GM18867 (cell line): ENCODE results near the gene ZDHHC8.

Experiments used
- ATAC-seq: cut with Tn5 transposase; IDR thresholded peaks from one replicate; pipeline ENCODE4 v1.9.1; 2021; ENCODE audit warnings: mild to moderate bottlenecking, moderate library complexity; ENCODE audit not compliant: unreplicated experiment

The ZDHHC8 gene

DNA sequence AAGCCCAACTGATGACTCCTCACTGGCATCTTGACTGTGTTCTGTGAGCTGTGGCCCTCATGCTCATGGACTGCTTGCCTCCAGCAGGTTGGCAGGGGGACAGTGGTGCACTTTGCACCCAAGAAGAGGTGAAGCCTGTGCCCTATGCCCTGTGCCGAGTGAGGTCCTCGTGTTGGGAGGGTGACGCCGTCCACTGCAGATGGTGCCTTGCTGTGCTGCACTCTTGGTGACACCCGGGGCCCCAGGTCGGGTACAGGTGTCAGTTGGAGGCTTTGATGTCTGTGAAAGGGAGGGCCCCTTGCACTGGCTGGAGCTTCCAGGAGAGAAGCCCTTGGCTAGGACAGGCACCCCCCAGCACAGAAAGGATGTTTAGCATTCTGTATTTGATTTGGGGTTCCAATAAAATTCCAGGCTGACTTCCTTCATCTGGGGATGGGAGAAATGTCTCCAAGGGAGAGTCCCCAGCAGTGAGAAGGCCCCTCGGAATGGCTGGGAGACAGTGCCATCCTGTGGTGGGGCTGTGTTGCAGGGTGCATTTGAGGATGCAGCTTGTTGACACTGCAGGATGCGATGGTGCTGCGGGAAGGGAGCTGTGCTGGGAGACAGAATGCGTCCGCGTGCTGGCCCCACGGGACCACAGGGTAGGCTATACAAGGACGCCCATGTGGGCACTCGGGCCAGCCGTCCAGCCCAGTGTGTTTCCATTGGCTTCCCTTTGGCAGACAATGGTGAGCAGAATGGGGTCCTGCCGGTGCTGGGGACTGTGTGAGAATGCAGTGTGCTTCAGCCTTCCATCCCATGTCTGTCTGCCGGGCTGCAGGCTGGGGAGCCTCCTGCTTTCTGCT, 2.5 kb upstream of the ZDHHC8 start:
- ATAC-seq: no peak

DNA sequence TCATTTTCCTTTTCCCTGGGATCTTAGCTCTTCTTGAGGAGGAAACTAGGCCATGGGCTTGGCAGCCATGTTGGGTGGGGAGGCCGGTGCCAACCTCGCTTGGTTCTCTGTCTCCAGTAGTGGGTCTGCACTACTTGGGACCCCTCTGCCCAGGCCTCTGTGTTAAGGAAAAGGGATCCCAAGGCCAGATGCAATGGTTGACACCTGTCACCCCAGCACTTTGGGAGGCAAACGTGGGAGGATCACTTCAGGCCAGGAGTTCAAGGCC, 1.9 kb upstream of the ZDHHC8 start:
- no peak for ATAC-seq

DNA sequence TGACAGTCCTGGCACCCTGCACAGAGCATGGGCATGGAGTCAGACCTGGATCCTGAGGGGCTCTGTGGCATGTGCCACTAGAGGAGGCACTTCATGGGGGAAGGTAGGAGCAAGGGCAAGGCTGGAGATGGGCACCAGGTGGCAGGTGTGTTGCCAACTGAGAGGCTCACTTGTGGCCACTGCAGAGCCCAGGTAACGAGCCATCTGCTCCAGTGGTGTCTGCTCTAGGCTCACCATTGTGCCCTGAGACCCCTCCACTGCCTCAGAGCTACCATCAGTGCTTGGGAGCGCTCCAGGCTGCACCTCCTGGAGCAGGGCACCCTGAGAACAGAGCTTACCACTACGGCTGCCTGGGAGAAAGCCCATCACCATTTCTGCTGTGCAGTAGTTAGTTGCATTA, 1.3 kb upstream of the ZDHHC8 start:
- no peak for ATAC-seq

DNA sequence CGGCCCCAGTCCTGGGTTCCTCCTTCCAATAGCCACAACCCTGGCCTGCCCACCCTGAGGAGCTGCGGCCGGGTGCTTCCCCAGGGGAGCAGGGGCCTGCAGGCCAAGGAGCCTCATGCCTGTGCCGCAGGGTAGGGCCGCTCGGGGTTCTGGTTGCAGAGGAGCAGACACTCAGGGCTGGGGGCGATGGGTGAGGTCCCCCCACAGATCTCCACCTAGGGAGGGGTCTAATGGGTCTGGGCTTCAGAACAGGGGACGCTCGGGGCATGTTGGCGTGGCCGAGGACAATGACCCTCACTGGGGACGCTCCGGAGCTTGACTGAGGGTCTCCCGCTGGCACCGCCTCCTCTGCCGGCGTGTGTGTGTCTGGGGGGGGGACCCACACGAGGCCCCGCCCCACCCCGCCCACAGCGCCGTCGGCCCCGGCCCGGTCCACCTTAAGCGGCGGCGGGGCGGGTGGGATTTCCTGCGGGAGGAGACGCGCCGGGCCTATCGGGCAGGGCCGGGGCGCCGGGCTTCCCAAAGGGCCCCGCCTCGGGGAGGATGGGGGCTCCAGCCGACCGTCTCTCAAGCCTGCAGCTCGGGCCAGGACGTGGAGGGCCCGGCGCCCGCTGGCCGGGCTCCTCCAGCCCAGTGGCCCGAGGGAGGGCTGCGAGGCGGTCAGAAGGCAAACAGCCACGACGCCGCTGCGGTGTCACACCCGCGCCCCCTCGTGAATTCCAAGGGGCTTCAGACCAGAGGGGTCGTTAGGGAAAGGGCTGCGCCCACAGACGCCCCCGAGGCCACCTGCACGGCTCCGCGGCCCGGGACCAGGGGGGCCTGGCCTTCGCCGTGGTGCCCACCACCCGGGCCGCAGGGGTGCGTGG, 640 bp upstream of the ZDHHC8 start:
- ATAC-seq: peak; percentile 59

DNA sequence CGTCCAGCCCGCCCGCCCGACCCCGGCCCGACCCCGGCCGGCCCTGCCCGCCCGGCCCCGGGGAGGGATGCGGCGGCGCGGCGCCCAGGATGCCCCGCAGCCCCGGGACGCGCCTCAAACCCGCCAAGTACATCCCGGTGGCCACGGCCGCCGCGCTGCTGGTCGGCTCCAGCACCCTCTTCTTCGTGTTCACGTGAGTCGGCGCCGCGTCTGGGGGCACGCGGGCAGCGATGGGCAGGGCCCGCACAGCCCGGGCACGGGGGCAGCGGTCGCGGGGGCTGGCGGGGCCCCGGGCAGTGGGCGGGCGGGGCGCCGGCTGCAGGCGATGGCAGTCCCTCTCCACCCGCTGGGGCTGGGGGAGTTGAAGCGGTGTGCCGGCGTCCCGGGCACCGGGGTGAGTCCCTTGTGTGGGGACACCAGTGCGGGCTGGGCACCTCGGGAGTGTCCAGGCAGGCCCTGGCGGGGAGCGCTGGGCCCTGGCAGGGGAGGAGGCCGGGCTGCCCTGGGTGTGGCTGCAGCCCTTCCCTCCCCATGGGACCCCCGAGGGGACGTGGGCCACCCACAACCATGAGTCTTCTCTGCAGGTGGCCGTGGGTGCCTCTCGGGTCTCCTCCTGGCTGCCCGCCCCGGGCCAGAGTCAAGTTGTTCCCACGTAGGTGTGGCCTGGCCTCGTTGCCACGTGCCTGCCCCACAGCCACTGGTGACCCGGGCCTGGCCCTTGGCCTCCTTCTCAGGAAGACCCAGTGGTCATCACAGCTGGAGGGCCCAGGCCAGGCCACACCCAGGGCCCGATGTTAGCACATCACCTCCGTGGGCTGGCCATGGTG, 468 bp downstream of the ZDHHC8 start:
- peak; percentile 5 for ATAC-seq

DNA sequence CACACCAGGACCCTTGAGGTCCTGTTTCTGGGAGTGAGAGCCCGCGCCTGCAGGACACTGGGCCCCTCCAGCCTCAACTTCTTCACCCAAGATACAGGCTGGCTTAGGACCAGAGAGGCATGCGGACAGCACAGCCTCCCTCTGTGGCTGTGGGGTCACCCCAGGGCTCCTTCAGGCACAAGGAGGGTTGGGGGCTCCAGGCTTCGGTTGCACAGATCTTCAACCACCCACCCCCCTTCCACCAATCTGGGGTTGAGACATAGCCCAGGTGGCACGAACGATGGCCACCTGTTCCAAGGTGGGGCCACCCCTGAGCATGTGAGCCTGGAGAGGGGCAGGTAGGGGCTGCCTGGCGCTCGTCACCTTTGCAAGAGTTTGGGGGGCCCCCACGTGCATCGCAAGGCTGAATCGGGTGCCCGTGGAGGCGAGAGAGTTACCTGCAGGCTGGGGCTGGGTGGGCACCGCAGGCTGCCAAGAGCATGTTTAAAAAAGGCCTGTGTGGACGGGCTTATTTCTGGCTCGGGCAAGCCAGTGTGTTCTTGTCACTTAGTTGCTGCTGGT, 1.2 kb downstream of the ZDHHC8 start:
- no peak for ATAC-seq

DNA sequence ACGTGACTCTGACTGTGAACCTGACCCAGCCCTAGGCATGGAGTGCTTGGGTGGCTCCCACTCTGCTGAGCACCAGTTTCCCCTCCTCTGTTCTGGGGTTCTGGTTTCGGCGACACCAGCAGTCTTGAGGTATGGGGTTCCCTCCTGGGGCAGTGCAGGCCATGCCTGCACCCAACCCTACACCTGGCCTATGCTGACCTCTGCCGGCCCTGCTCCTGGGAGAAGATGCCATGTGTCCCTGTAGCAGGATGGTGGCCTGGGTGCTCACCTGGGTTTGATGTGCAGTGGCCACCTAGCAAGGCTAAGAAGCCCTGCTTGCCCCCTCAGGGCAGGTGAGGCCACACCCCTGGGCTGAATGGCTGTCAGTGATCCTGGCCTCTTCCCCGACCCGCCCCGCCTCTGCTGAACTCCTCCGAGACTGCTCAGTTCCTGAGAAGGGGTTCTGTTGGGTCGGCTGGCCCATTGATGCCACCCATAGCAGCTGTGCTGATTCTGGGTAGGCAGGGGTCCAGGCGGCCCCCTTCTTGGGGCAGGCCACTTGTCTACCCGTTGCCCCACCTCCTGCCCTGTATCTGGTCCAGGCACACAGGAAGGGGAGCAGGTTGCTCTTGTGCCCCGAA, 2.4 kb downstream of the ZDHHC8 start:
- ATAC-seq: no peak

DNA sequence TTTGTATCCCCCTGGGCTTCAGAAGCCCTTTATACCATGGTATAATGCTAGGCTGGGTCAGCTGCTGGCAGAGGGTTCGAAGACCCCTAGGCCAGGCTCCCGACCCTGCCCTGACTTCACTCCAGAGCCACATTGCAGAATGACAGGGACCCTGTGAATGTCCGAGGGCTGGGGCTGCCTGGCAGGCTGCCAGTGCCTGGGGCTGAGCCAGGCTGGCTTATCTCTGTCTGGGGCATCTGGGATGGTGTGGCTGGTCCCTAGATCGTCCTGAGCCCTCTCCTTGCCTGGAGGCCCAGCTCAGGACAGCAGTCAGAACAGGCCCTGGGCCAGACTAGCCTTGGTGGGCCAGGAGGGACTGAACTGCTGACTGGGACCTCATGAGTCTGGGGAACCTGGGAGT, 3.7 kb downstream of the ZDHHC8 start:
- ATAC-seq: no peak

DNA sequence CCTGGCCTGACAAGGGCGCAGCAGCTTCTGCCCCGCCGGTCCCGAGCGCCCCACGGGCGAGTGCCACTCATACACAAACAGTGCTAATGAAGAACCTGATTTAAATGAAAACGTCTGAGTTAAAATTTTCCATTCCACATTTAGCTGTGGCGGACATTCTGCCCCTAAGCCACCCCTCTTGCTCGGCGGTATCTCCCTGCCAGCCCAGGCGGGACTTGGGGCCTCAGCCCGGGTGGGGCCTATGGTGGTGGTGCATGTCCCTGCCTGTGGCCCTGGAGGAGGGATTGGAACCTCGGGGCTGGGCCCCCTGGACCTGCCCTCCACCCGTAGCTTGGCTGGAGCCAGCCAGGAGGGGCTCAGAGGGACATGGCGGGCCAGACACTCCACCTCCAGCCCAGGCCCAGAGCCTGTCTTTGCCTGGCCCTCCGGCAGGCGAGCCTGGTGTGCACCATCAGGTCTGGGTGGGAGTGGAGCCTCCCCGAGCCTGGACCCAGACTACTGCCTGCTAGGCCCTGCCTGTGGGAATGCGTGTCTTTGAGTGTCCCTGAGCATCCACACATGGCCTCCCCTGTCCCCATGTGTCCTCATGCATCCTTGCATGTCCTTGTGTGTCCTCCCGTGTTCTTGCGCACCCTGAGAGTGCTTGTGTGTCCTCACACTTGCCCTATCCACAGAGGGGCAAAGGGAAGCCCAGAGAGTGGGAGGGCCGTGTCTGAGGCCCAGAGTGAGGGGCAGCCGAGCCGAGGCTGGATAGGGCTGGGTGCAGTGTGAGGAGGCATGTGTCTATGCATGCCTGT, 4.4 kb downstream of the ZDHHC8 start:
- ATAC-seq: no peak

DNA sequence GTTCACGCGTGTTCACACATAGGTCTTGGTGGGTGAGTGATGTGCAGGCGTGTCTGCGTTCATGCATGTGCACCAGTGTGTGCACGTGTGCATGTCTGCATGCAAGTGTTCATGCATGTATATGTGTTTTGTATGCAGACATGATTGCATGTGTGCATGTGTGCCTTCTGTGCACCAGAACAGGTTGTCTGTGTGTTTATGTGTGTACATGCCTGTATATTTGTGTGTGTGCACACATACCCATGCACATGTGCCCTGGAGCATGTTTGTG, 4.9 kb downstream of the ZDHHC8 start:
- no peak for ATAC-seq

DNA sequence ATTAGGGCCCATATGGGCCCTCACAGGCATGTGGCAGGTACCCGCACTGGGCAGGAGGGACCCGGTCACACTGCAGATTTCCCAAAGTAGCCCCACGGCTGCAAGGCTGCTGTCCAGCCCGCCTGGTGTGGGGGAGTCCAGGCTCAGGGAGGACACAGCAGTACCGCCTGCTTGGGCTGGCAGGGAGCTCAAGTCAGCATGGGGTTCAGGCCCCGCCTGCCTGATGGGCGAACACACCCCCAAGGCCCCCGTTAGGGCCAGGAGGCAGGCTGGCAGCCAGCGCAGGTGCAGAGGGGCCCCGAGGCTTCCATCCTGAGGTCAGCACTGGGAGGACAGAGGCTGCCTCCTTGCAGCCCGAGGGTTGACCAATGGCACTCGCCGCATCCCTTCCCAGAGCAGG, 5.5 kb downstream of the ZDHHC8 start:
- ATAC-seq: no peak

DNA sequence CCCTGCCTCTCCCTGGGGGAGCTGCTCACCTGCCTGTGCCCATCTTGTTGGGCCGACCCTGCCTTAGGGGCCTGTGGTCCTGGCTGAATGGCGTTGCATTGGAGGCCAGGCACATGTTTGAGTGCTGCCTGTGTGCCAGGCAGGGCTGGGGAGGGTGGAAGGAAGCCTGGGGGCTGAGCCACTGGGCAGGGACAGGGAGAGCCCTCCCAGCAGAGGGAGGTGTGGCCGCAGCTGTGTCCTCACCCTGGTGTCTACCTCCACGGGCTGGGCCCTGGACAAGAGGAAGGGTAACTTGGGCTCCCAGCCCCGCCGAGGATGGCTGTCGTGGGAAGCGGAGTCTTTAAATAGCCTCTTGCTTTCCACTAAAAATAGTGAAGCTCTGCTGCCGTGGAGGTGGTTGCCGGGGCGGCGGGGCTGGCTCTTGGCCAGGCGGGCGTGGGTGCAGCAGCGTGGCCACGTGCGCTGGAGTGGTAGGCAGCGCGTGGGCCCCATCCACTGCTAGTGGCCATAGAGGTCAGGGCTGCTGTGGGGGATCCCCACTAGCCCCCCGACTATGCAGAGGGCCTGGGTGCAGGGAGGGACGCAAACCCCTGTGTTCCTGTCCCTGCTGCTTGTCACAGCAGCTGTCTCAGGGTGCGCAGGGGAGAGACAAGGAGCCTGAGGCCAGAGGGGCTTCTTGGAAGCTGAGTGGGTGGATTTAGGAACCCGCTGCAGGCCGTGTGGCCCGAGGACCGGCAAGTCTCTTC, 6.2 kb downstream of the ZDHHC8 start:
- no peak for ATAC-seq

DNA sequence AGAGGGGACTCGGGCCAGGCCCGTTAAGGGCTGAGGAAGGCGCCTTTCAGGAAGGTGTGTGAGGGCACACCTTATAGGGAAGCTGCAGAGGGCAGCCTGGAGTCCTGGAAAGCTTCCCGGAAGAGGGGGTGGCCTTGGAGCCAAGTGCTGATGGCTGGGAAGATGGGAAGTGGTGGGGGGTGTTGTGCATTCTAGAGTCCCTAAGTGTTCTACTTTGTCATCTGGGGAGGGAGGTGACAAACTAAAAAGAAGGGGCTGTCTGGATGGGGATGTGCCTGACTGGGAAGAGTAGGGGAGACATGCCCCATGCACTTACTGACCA, 6.8 kb downstream of the ZDHHC8 start:
- ATAC-seq: no peak

DNA sequence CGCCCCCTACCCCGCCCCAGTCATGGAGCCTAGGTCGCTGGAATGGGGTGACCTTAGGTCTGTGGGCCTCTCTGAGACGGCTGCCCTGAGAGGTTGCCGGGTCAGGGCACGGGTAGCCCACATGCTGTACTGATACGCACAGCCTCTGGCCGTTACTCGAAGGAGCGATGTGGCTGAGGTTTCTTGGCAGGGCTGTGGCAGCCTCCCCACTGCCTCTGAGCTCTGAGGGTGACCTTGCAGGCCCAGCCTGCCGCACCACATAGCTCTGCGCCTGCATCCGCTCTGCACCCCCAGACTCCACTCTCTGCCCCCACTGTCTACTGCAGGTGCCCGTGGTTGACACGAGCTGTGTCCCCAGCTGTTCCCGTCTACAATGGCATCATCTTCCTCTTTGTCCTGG, 7.3 kb downstream of the ZDHHC8 start:
- no peak for ATAC-seq

DNA sequence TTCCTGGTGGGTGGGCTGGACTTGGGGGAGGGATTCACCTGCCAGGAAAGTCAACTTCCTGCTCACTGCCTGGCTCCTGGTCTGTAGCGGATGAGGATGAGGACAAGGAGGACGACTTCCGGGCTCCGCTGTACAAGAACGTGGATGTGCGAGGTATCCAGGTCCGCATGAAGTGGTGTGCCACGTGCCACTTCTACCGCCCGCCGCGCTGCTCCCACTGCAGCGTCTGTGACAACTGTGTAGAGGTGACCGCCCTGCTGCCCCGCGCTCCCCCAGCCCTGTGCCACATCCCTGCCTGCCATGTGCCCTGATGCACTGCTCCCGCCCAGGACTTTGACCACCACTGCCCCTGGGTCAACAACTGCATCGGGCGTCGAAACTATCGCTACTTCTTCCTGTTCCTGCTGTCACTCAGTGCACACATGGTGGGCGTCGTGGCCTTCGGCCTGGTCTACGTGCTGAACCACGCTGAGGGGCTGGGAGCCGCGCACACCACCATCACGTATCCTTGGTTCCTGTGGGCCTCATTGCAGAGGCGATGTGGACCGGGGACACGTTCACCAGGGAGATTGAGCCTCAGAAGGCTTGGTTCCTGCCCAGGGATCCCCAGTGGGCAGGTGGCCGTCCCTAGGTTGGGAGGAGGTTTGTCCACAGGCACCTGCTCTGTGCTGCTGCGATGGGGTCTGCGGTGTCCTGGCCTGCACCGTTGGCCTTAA, 7.9 kb downstream of the ZDHHC8 start:
- no peak for ATAC-seq

DNA sequence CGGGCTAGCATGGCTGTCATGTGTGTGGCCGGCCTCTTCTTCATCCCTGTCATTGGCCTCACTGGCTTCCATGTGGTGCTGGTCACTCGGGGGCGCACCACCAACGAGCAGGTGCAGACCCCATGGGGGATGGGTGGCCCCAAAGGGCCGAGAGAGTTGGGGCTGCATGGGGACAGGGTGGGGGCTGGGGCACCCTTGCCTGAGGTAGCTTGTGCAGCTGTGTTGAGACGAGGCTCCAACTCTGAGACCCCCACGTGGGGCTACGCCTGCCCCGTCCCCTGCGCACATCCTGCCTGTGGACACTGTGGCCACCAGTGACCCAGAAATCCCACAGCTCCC, 8.5 kb downstream of the ZDHHC8 start:
- no peak for ATAC-seq

DNA sequence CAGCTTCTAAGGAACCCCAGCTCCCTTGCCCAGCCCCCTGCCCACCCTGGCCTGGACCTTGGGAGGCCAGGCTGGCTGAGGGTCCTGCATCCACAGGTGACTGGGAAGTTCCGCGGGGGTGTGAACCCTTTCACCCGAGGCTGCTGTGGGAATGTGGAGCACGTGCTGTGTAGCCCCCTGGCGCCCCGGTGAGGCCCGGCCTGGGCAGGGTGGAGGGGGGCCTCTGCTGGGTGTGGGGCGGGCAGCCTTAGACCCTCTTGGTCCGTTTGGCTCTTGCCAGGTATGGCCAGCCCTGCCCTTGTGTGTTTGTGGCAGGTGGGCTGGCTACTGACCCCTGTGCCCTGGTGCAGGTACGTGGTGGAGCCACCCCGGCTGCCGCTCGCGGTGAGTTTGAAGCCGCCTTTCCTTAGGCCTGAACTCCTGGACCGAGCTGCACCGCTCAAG, 8.9 kb downstream of the ZDHHC8 start:
- ATAC-seq: no peak

DNA sequence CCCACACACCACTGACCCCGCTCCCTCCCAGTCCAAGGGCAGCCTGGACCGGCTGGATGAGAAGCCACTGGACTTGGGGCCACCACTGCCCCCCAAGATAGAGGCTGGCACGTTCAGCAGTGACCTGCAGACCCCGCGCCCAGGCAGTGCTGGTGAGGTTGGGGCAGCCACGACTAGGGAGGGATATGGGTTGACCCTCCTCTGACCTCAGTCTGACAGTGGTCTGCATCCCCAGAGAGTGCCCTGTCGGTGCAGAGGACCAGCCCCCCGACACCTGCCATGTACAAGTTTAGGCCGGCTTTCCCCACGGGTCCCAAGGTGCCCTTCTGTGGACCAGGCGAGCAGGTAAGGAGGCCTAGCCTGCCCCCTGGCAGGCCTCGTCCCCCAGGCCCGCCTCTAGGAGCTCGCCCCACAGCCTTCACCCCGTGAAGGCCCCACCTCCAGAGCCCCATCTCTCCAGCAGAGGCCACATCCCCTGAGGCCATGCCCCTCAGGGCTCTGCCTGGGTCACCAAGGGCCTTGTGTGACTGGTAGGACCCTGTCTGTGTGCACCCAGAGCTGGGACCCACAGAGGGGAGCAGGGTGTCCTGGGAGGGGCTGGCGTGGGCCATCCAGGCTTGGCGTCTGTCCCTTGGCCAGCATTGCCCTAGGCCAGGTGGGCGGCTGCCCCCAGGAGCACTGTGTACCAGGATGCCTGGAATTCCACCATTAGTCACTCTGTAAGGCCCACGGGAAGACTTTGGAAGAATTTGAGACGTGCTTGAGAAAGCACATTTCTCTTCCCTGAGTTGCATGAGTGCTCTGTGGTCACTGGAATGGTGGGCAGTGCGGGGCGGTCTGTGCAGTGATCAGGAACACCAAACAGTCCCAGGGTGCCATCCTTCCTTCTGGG, 9.8 kb downstream of the ZDHHC8 start:
- no peak for ATAC-seq
